Measurements from ENCODE around the gene GNAZ. TPM values are rescaled to one million over a fixed set of nuclear protein-coding genes. Genes with fewer than 3 reads are reported as not detected.

Gene GNAZ
- total RNA-seq, 2 experiments from 2014 or later, result 0.12 TPM; not detected in 1

- CTCF ChIA-PET, result no interaction called here
- no peaks in the 10 kb centered on the region for H3K9me3 Mint-ChIP-seq (ENCODE audit: low read depth)
- no peak overlapping the region for H3K27ac Mint-ChIP-seq
- DNase-seq, result peak; percentile 29
- ATAC-seq, result no peak
- no peak overlapping the region for H3K4me3 Mint-ChIP-seq
- H3K27me3 Mint-ChIP-seq, result peaks cover 49% of the 10 kb centered on the region
- H3K4me1 Mint-ChIP-seq, result no peaks in the 10 kb centered on the region
- H3K36me3 Mint-ChIP-seq, result no peaks in the 10 kb centered on the region
Observed at GRCh38 chr22:23053912-23054530, 16.3 kb upstream of the GNAZ start.

GRCh38 chr22:23054531-23055257 lies 15.6 kb upstream of the GNAZ start:
- Mint-ChIP-seq H3K27ac (no peak overlapping the region), H3K27me3 (peaks cover 42% of the 10 kb centered on the region), H3K4me3 (no peak overlapping the region), H3K4me1 (no peaks in the 10 kb centered on the region), H3K36me3 (no peaks in the 10 kb centered on the region), H3K9me3 (ENCODE audit: low read depth) (no peaks in the 10 kb centered on the region)
- DNase-seq (peak; percentile 8), ATAC-seq (no peak)
- CTCF ChIA-PET, result no interaction called here

- no peak for ATAC-seq
- Mint-ChIP-seq H3K4me3 (no peak overlapping the region), H3K4me1 (no peaks in the 10 kb centered on the region)
Observed at GRCh38 chr22:23055449-23056179, 14.7 kb upstream of the GNAZ start.

GRCh38 chr22:23057331-23057730 lies 13.0 kb upstream of the GNAZ start:
- CTCF ChIA-PET, result interaction anchor here (1.2 to 1.3 kb wide), 2 partner anchors 13 to 61 kb away, joined by 3 read pairs; partner anchors contain the start of gene GNAZ

More at GRCh38 chr22:23055449-23056179, 14.7 kb upstream of the GNAZ start:
- H3K36me3 Mint-ChIP-seq, result no peaks in the 10 kb centered on the region
- no peak overlapping the region for H3K27ac Mint-ChIP-seq
- H3K9me3 Mint-ChIP-seq (ENCODE audit: low read depth), result no peaks in the 10 kb centered on the region
- H3K27me3 Mint-ChIP-seq, result peaks cover 33% of the 10 kb centered on the region
- CTCF ChIA-PET, result no interaction called here
- DNase-seq, result peak; percentile 16

GRCh38 chr22:23058063-23058462 lies 12.3 kb upstream of the GNAZ start:
- Mint-ChIP-seq H3K9me3 (ENCODE audit: low read depth) (no peaks in the 10 kb centered on the region), H3K4me3 (no peak overlapping the region), H3K4me1 (no peaks in the 10 kb centered on the region), H3K36me3 (no peaks in the 10 kb centered on the region), H3K27ac (no peak overlapping the region), H3K27me3 (peaks cover 18% of the 10 kb centered on the region)
- no peak for ATAC-seq
- peak; percentile 4 for DNase-seq
- CTCF ChIA-PET, result interaction anchor here (1.2 kb wide), 1 partner anchor 60 kb away, joined by 3 read pairs; no protein-coding TSS in a partner anchor

More at GRCh38 chr22:23057331-23057730, 13.0 kb upstream of the GNAZ start:
- no peak overlapping the region for H3K27ac Mint-ChIP-seq
- H3K4me3 Mint-ChIP-seq, result no peak overlapping the region
- no peaks in the 10 kb centered on the region for H3K9me3 Mint-ChIP-seq (ENCODE audit: low read depth)
- DNase-seq, result peak; percentile 7
- H3K36me3 Mint-ChIP-seq, result no peaks in the 10 kb centered on the region
- peaks cover 18% of the 10 kb centered on the region for H3K27me3 Mint-ChIP-seq
- H3K4me1 Mint-ChIP-seq, result no peaks in the 10 kb centered on the region
- no peak for ATAC-seq

DNA sequence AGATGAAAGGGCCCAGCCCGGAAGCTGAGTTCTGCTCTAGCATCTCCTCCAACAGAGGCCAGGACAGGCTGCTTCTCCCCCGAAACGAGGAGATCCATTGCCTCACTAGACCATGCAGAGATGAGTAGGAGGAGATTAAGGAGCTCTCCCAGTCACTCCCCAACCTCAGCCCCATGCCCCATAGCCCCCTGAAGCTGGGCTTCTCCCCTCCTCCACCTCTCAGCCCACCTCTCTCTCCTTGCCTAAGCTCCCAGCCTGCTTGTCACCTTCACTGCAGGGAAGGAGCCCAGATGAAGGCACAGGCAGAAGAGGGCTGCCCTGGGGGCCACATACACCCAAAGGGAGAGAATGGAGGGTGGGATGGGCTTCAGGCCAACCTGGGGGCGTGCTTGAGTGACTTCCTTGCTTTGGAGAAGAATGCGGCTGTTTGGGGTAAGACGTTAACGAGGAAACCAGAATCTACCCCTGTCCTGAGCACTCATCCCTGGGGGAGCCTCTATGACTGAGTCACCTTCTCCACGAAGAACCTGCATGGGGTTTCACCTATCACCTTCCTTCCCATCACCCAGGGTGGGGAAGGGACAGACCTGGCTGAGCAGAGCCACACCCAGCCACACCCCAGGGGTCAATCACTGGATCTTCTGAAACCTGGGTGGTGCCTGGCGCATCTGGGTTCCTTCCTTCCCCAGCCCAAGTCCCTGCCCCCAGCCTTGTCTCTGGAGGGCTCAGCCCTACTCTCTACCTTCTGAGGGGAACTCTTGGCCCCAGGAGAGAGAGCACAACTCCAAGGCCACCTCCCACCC lies 11.6 kb upstream of the GNAZ start:
- CTCF ChIA-PET, result interaction anchor here (1.2 kb wide), 1 partner anchor 59 kb away, joined by 3 read pairs; no protein-coding TSS in a partner anchor

GRCh38 chr22:23059284-23059948 lies 10.9 kb upstream of the GNAZ start:
- DNase-seq (peak; percentile 31), ATAC-seq (no peak)
- H3K4me1 Mint-ChIP-seq, result no peaks in the 10 kb centered on the region
- H3K27me3 Mint-ChIP-seq, result peaks cover 16% of the 10 kb centered on the region
- CTCF ChIA-PET, result no interaction called here
- H3K36me3 Mint-ChIP-seq, result no peaks in the 10 kb centered on the region
- H3K9me3 Mint-ChIP-seq (ENCODE audit: low read depth), result no peaks in the 10 kb centered on the region
- H3K27ac Mint-ChIP-seq, result no peak overlapping the region
- no peak overlapping the region for H3K4me3 Mint-ChIP-seq

More for the DNA sequence above, 11.6 kb upstream of the GNAZ start:
- ATAC-seq (no peak), DNase-seq (peak; percentile 34)
- Mint-ChIP-seq H3K27me3 (peaks cover 16% of the 10 kb centered on the region), H3K36me3 (no peaks in the 10 kb centered on the region), H3K4me3 (no peak overlapping the region), H3K9me3 (ENCODE audit: low read depth) (no peaks in the 10 kb centered on the region), H3K4me1 (no peaks in the 10 kb centered on the region), H3K27ac (no peak overlapping the region)

DNA sequence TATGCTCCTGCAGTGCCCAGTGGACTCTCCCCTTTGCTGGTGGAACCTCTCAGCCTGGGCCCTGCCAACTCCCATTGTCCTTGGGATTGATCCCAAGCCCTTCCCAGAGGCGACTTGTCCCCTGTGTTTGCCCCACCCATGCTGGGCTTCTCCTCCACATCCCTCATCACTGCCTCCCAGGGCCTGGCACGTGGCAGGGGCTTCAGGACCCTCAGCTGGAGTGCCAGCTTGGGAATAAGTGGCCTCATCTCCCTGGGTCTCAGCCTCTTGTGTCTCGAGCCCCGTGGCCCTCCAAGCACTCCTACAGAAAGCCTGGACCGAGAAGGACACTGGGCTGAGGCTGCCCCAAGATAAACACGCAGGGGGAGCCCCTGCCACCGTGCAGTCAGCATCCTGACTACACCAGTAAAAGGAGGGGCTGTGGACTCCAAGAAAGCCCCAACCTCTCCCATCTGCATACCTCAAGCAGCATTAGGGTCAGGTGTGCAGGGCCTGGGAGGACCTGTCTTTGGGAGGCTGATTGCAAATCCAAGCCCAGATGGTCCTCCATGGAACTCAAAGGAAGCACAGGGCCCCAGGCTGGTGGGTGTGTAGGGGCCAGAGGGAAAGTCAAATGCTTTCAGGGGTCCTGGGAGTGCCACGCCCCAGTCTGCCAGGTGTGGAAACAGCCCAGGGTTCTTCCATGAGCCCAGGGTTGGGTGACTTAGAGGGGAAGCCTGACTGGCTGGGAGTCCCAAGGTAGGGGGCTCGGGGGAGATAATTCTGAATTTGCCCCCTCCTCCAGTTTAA lies 9.5 kb upstream of the GNAZ start:
- DNase-seq, result peak; percentile 30
- ATAC-seq, result no peak
- H3K4me3 Mint-ChIP-seq, result no peak overlapping the region
- H3K4me1 Mint-ChIP-seq, result no peaks in the 10 kb centered on the region
- H3K27me3 Mint-ChIP-seq, result peaks cover 9% of the 10 kb centered on the region
- H3K9me3 Mint-ChIP-seq (ENCODE audit: low read depth), result no peaks in the 10 kb centered on the region
- CTCF ChIA-PET, result no interaction called here
- no peak overlapping the region for H3K27ac Mint-ChIP-seq
- no peaks in the 10 kb centered on the region for H3K36me3 Mint-ChIP-seq

DNA sequence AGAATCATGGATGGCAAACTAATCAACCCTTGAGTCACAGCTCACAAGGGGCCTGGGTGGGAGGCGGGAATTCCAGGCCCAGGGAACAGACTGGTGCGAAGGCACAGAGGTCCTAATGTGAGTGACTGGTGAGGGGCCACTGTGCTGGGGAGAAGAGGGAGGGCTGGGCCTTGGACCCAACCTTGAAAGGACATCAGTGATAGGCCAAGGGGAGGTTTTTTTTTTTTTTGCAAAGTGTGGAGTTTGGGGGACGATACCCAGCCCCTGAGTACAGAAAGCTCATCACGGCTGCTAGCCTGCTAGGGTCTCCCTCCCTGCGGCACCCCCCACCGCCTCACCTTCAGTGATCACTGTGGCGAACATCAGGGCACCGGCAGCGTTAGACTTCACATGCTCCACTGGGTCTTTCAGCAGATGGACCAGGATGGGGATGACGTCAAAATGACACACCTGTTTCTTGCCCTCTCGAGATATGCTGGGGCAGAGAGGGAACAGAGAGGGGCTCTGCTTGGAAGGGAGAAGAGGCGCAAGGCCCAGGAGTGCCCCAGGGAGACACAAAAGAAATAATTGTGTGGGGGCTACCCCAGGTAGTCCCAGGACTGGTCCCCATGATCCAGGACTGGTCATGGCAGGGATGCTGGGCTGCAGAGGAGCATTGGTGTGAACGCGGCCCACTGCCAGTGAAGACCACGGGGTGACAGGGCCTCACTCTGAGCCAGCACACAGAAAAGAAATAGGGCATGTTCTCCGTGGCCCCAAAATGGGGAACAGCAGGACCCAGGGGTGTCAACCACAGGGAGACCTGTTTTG lies 8.6 kb upstream of the GNAZ start:
- CTCF ChIA-PET, result no interaction called here
- no peaks in the 10 kb centered on the region for H3K9me3 Mint-ChIP-seq (ENCODE audit: low read depth)
- H3K36me3 Mint-ChIP-seq, result no peaks in the 10 kb centered on the region
- ATAC-seq (no peak), DNase-seq (peak; percentile 23)
- no peak overlapping the region for H3K4me3 Mint-ChIP-seq
- peaks cover 7% of the 10 kb centered on the region for H3K27me3 Mint-ChIP-seq
- no peaks in the 10 kb centered on the region for H3K4me1 Mint-ChIP-seq
- H3K27ac Mint-ChIP-seq, result no peak overlapping the region

- Mint-ChIP-seq H3K9me3 (ENCODE audit: low read depth) (no peaks in the 10 kb centered on the region), H3K27ac (no peak overlapping the region), H3K4me3 (no peak overlapping the region), H3K36me3 (no peaks in the 10 kb centered on the region), H3K4me1 (peaks cover 3% of the 10 kb centered on the region), H3K27me3 (peaks cover 4% of the 10 kb centered on the region)
- CTCF ChIA-PET, result no interaction called here
- peak; percentile 25 for DNase-seq
- ATAC-seq, result no peak
Observed at GRCh38 chr22:23062616-23063538, 7.4 kb upstream of the GNAZ start.

Data from activated CD8-positive, alpha-beta memory T cell treated with anti-CD3 and anti-CD28 coated beads, Interleukin-2, amount 10 ng/mL, durations not matched to agents 7 days and 5 days (primary cell).